GM23248 (cell line): ENCODE measurements around the gene DBF4. TPM values are rescaled to one million over a fixed set of nuclear protein-coding genes. Genes with fewer than 3 reads are reported as not detected.
"Not testable (repeated sequence)": the region's sequence is repeated elsewhere in the genome, so short reads cannot be mapped to it uniquely, and the experiment has no call there.

ENCODE experiments used
- DNase-seq: peaks from one replicate; pipeline ENCODE4 v3.0.0-alpha.2; 2015
- H2AFZ ChIP-seq: fragments of 200-600 bp; sonication (generic); 2 replicates; pipeline ENCODE4 v1.6.1; 2016; ENCODE audit warnings: antibody characterized with exemption
- H3F3A ChIP-seq: fragments of 200-600 bp; sonication (generic); 2 replicates; pipeline ENCODE4 v1.6.1; 2016; ENCODE audit warnings: mild to moderate bottlenecking, antibody characterized with exemption, mixed run types; ENCODE audit not compliant: insufficient read depth
- H3K27ac ChIP-seq: fragments of 200-600 bp; sonication (generic); 2 replicates; pipeline ENCODE4 v1.5.1; 2016; ENCODE audit warnings: mild to moderate bottlenecking
- H3K27me3 ChIP-seq: fragments of 200-600 bp; sonication (generic); replicated peaks from 2 replicates; pipeline ENCODE4 v1.6.1; 2016; ENCODE audit warnings: mild to moderate bottlenecking; ENCODE audit not compliant: insufficient read depth
- H3K36me3 ChIP-seq: fragments of 200-600 bp; sonication (generic); 2 replicates; pipeline ENCODE4 v1.6.1; 2016; ENCODE audit warnings: low read depth, mild to moderate bottlenecking
- H3K4me1 ChIP-seq: fragments of 200-600 bp; sonication (generic); 2 replicates; pipeline ENCODE4 v1.6.1; 2016; ENCODE audit warnings: mild to moderate bottlenecking; ENCODE audit not compliant: insufficient read depth
- H3K4me2 ChIP-seq: fragments of 200-600 bp; sonication (generic); one replicate; pipeline ENCODE4 v1.6.1; 2016; ENCODE audit warnings: mild to moderate bottlenecking; ENCODE audit not compliant: unreplicated experiment
- H3K4me3 ChIP-seq: fragments of 200-600 bp; sonication (generic); 2 replicates; pipeline ENCODE4 v1.5.1; 2016; ENCODE audit warnings: mild to moderate bottlenecking
- H3K79me2 ChIP-seq: fragments of 200-600 bp; sonication (generic); 2 replicates; pipeline ENCODE4 v1.6.1; 2016; ENCODE audit warnings: mild to moderate bottlenecking; ENCODE audit not compliant: insufficient read depth
- H3K9ac ChIP-seq: fragments of 200-600 bp; sonication (generic); 2 replicates; pipeline ENCODE4 v1.6.1; 2016; ENCODE audit warnings: mild to moderate bottlenecking
- H3K9me2 ChIP-seq: fragments of 200-600 bp; sonication (generic); 2 replicates; pipeline ENCODE4 v1.6.1; 2016; ENCODE audit warnings: mixed run types, mild to moderate bottlenecking, moderate library complexity; ENCODE audit not compliant: insufficient read depth
- H3K9me3 ChIP-seq: fragments of 200-600 bp; sonication (generic); one replicate; pipeline ENCODE4 v1.6.1; 2017; ENCODE audit warnings: low read depth
- H4K20me1 ChIP-seq: fragments of 200-600 bp; sonication (generic); 2 replicates; pipeline ENCODE4 v1.6.0; 2016; ENCODE audit not compliant: insufficient read depth
- EZH2 ChIP-seq: fragments of 200-600 bp; sonication (generic); IDR thresholded peaks from 2 replicates; pipeline ENCODE4 v1.6.1; 2018; ENCODE audit warnings: antibody characterized with exemption, mild to moderate bottlenecking; ENCODE audit not compliant: insufficient read depth, poor library complexity, severe bottlenecking
- EZH2phosphoT487 ChIP-seq: fragments of 200-600 bp; sonication (generic); IDR thresholded peaks from 2 replicates; pipeline ENCODE4 v1.6.1; 2018; ENCODE audit warnings: antibody characterized with exemption, moderate library complexity, mild to moderate bottlenecking, low read depth; ENCODE audit not compliant: insufficient read depth
- WGBS, 2 experiments: methylation state at CpG; one replicate each; pipeline ENCODE4 v1.1.6; 2015 to 2017; ENCODE audit warnings: low lambda C conversion rate in 2 of 2, low coverage in 1 of 2; ENCODE audit errors: missing lambda C conversion rate in 2 of 2; 5-methylcytosine and 5-hydroxymethylcytosine counted together
- in situ Hi-C: fragments of 300-500 bp; cut with MboI; formaldehyde crosslinking; loops from 2 replicates; pipeline ENCODE4 v1.15.0; 2020
- polyA plus RNA-seq: library from polyadenylated mRNA; unstranded; fragments of >200 nt; fragmentation: Nextera tagmentation; extraction: Ambion mirVana; gene quantifications from 2 replicates; pipeline ENCODE4 v1.2.1, GENCODE V29; 2016
- total RNA-seq: library from RNA; depleted of rRNA; stranded (reverse); fragments of >200 nt; shearing (Covaris generic); gene quantifications from 2 replicates; pipeline ENCODE4 v1.2.3, GENCODE V29; 2014; rRNA removed

DBF4 gene
- total and polyA plus RNA-seq, 2 experiments from 2014 or later: 14.7 to 26.2 TPM

DNA sequence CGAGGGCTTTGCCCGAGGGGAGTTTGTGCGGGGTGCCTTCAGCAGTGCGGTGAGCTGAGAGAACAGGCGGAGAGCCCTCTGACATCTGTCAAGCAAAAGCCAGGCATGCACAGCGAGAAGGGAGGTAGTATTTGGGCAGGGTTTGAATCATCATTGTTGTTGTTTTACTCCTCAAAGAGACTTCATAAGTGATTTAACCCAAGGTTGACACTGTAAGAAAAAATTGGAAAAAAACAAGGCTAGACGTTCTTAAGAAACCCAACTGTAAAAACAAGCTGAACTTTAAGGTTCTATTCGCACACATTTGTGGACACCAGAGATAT, 59.1 kb downstream of the DBF4 start:
- H3K9ac ChIP-seq: no peak overlapping the region
- no peak overlapping the region for H3K27ac ChIP-seq
- no peaks in the 10 kb centered on the region for H3K9me3 ChIP-seq
- TF ChIP-seq EZH2phosphoT487: no peak
- TF ChIP-seq EZH2: no peak
- H3K27me3 ChIP-seq: peaks cover 15% of the 10 kb centered on the region; the same call in 1 of the 2 replicates
- no peaks in the 10 kb centered on the region for H3K36me3 ChIP-seq
- H3K4me2 ChIP-seq: peak overlapping the region; percentile 96
- in situ Hi-C loops: no loop called here
- no peaks in the 10 kb centered on the region for H3F3A ChIP-seq
- no peaks in the 10 kb centered on the region for H3K4me1 ChIP-seq
- no peak for DNase-seq
- WGBS, 2 experiments: 17 to 22% methylated on average over 8 of the region's 8 CpGs
- H2AFZ ChIP-seq: peak overlapping the region; percentile 80
- H3K4me3 ChIP-seq: peak overlapping the region; percentile 76
- no peaks in the 10 kb centered on the region for H3K9me2 ChIP-seq
- H4K20me1 ChIP-seq: no peaks in the 10 kb centered on the region
- H3K79me2 ChIP-seq: no peaks in the 10 kb centered on the region

DNA sequence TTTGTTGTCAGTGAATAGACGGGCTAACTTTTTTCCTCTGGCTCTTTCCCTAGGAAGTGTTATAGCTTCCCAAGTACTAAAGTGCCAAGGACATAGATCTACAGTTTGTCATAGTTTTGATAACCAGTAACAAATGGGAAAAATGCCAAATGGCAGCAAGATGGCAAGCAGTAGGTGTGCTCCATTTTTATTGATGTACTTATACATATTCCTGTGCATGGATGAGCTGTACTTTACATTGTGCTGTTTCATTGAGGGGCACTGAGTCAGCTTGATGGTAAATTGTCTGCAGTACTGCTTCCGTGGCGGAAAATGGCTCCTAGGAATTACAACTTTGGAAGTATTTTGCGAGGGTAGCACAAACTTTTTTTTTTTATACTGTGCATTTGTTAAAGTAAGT, 64.8 kb downstream of the DBF4 start:
- TF ChIP-seq EZH2phosphoT487 (no peak), EZH2 (no peak)
- H3K79me2 ChIP-seq: no peaks in the 10 kb centered on the region
- H3K9ac ChIP-seq: no peak overlapping the region
- no peak overlapping the region for H3K4me3 ChIP-seq
- no peaks in the 10 kb centered on the region for H3K36me3 ChIP-seq
- H3K27me3 ChIP-seq: peaks cover 4% of the 10 kb centered on the region; the same call in 1 of the 2 replicates
- DNase-seq: no peak
- H3K4me1 ChIP-seq: no peaks in the 10 kb centered on the region
- no peak overlapping the region for H3K27ac ChIP-seq
- H3K9me3 ChIP-seq: no peaks in the 10 kb centered on the region
- H3K9me2 ChIP-seq: no peaks in the 10 kb centered on the region
- no peak overlapping the region for H3K4me2 ChIP-seq
- H4K20me1 ChIP-seq: no peaks in the 10 kb centered on the region
- no peaks in the 10 kb centered on the region for H3F3A ChIP-seq
- WGBS, 2 experiments: 77% methylated on average over 4 of the region's 4 CpGs
- H2AFZ ChIP-seq: no peak overlapping the region
- in situ Hi-C loops: no loop called here

DNA sequence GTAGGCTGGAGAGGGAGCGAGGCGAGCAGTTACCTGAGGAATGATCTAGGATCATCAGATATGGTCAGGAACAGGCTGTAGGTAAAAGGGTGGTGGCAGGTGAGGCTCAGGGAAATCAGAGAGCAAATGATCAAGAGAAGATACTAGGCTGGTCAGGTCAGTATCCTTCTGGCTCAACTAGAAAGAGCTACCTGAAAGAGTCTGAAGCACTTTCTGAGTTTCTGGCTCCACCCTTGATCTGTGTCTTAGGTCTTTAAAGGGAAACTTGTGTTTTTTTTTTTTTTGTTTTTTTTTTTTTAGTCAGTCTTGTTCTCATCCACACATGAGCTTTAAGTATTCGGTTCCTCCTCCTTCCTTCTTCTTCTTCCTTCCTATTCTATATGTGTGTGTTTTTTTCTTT, 68.3 kb downstream of the DBF4 start:
- in situ Hi-C loops: no loop called here
- H2AFZ ChIP-seq: no peak overlapping the region
- no peak for DNase-seq
- no peak overlapping the region for H3K4me2 ChIP-seq
- 72 to 86% methylated on average over 2 to 3 of the region's 3 CpGs for WGBS, 2 experiments
- H3K27me3 ChIP-seq: no peaks in the 10 kb centered on the region
- no peak overlapping the region for H3K27ac ChIP-seq
- no peaks in the 10 kb centered on the region for H3K79me2 ChIP-seq
- H3K4me3 ChIP-seq: no peak overlapping the region
- no peaks in the 10 kb centered on the region for H3K4me1 ChIP-seq
- no peaks in the 10 kb centered on the region for H3F3A ChIP-seq
- H3K9ac ChIP-seq: no peak overlapping the region
- H3K9me2 ChIP-seq: no peaks in the 10 kb centered on the region
- no peaks in the 10 kb centered on the region for H4K20me1 ChIP-seq
- H3K9me3 ChIP-seq: no peaks in the 10 kb centered on the region
- H3K36me3 ChIP-seq: no peaks in the 10 kb centered on the region
- no peak for TF ChIP-seq EZH2
- no peak for TF ChIP-seq EZH2phosphoT487

DNA sequence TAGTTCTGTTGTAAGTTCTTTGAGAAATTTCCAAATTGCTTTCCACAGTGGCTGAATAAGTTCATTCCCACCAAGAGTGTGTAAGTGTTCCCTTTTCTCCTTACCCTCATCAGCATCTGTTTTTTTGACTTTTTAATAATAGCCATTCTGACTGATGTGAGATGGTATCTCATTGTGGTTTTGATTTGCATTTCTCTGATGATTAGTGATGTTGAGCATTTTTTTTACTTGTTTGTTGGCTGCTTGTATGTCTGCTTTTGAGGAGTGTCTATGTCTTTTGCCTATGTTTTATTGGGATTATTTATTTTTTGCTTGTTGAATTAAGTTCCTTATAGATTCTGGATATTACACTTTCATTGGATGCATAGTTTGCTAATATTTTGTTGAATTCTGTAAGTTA, 69.6 kb downstream of the DBF4 start:
- H4K20me1 ChIP-seq, H3K4me2 ChIP-seq, H2AFZ ChIP-seq, H3K27me3 ChIP-seq, H3K9ac ChIP-seq, H3K9me3 ChIP-seq, H3K79me2 ChIP-seq, H3K4me1 ChIP-seq, H3K4me3 ChIP-seq, H3K36me3 ChIP-seq, H3K27ac ChIP-seq, DNase-seq, H3F3A ChIP-seq, H3K9me2 ChIP-seq, in situ Hi-C loops: not testable (repeated sequence)

DNA sequence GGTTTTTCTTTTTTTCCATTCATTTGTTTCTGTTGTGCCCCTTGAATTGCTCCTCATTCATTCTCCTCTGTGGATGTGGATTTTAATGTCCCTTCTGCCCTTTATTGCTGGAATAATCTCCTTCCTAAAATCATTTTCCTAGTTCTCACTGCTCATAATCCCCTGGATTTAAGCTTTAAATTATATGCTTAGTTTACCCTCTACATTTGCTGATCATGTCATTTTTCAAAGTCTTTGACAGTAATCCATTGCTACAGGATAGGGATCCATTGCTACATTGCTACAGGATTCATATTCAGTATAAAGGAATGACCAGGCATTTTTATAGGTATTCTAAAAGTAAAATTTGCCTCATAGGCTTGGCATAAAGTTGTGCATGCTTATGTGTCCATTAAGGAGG, 72.1 kb downstream of the DBF4 start:
- no peaks in the 10 kb centered on the region for H3K9me3 ChIP-seq
- no peak overlapping the region for H3K4me2 ChIP-seq
- H3K4me3 ChIP-seq: no peak overlapping the region
- TF ChIP-seq EZH2phosphoT487 (no peak), EZH2 (no peak)
- no peaks in the 10 kb centered on the region for H3K4me1 ChIP-seq
- DNase-seq: no peak
- no peak overlapping the region for H3K27ac ChIP-seq
- H3K36me3 ChIP-seq: no peaks in the 10 kb centered on the region
- no peaks in the 10 kb centered on the region for H3K9me2 ChIP-seq
- H3K9ac ChIP-seq: no peak overlapping the region
- H3K79me2 ChIP-seq: no peaks in the 10 kb centered on the region
- no peaks in the 10 kb centered on the region for H3K27me3 ChIP-seq
- H3F3A ChIP-seq: no peaks in the 10 kb centered on the region
- in situ Hi-C loops: no loop called here
- no peaks in the 10 kb centered on the region for H4K20me1 ChIP-seq
- H2AFZ ChIP-seq: no peak overlapping the region

Other genes starting within 250 kb of the DBF4 start
- gene RUNDC3B, start 248.1 kb upstream of the DBF4 start, total RNA-seq: 1.9 and 3.7 TPM in 2 replicates
- 1.6 and 1.9 TPM in 2 replicates for gene RUNDC3B, start 248.1 kb upstream of the DBF4 start, polyA plus RNA-seq
- 4.2 and 19.0 TPM in 2 replicates for gene SLC25A40, start 133 bp upstream of the DBF4 start, total RNA-seq
- gene SLC25A40, start 133 bp upstream of the DBF4 start, polyA plus RNA-seq: 6.3 and 7.0 TPM in 2 replicates
- gene ADAM22, start 57.8 kb downstream of the DBF4 start, total RNA-seq: 0.54 TPM in 1 of 2 replicates, not detected in the other
- gene ADAM22, start 57.8 kb downstream of the DBF4 start, polyA plus RNA-seq: 0.09 TPM in 1 of 2 replicates, not detected in the other